Upper lobe of left lung (tissue), 6 donors: ENCODE data around the gene ORC1. TPM values are rescaled to one million over a fixed set of nuclear protein-coding genes. Genes with fewer than 3 reads are reported as not detected.

ENCODE experiments used
- ATAC-seq, 2 donors: fragments of 200-7000 bp; cut with Tn5 transposase; one replicate each; pipeline ENCODE4 v1.9.1; 2022; ENCODE audit warnings: mild to moderate bottlenecking in 2 of 2, moderate library complexity in 2 of 2; ENCODE audit not compliant: low FRiP score in 2 of 2
- DNase-seq, 2 donors: peaks; one replicate each; pipeline ENCODE4 v3.0.0-alpha.2; 2019 to 2020
- H3K27ac ChIP-seq, 4 donors: fragments of 200-600 bp; sonication (generic); one replicate each; pipeline ENCODE4 v1.5.1; 2016 to 2019
- H3K27me3 ChIP-seq, 4 donors: fragments of 200-600 bp; sonication (generic); one replicate each; pipeline ENCODE4 v1.5.1; 2017 to 2019
- H3K36me3 ChIP-seq, 4 donors: fragments of 200-600 bp; sonication (generic); one replicate each; pipeline ENCODE4 v1.5.1; 2016 to 2019
- H3K4me1 ChIP-seq, 4 donors: fragments of 200-600 bp; sonication (generic); one replicate each; pipeline ENCODE4 v1.5.1; 2018 to 2019
- H3K4me3 ChIP-seq, 4 donors: fragments of 200-600 bp; sonication (generic); one replicate each; pipeline ENCODE4 v1.5.1; 2017 to 2019; ENCODE audit warnings: mild to moderate bottlenecking in 2 of 4, moderate library complexity in 1 of 4
- H3K9me3 ChIP-seq, 4 donors: fragments of 200-600 bp; sonication (generic); one replicate each; pipeline ENCODE4 v1.5.1; 2018 to 2019
- EP300 ChIP-seq, 4 donors: sonication (generic); formaldehyde crosslinking; IDR thresholded peaks; one replicate each; pipeline ENCODE4 v1.5.1; 2017; ENCODE audit warnings: antibody characterized with exemption in 4 of 4, control low read depth in 2 of 4
- POLR2A ChIP-seq, 4 donors: fragments of 450-650 bp; IDR thresholded peaks; one replicate each; pipeline ENCODE4 v1.5.1; 2016 to 2017; ENCODE audit warnings: antibody characterized with exemption in 4 of 4, mild to moderate bottlenecking in 2 of 4
- POLR2AphosphoS5 ChIP-seq, 2 donors: sonication (generic); formaldehyde crosslinking; IDR thresholded peaks; one replicate each; pipeline ENCODE4 v1.5.1; 2017; ENCODE audit warnings: antibody characterized with exemption in 2 of 2
- WGBS, 2 donors: methylation state at CpG; one replicate each; pipeline ENCODE4 v1.1.5; 2017 to 2018; 5-methylcytosine and 5-hydroxymethylcytosine counted together
- total RNA-seq, 6 donors: library from RNA; depleted of rRNA in 4 of 6; stranded (reverse); fragments of >200 nt in 4 of 6; gene quantifications; one replicate each; pipeline versions ENCODE4 v1.1.0 to v1.2.1, GENCODE V29; 2016 to 2021
- TF ChIP-seq, protein P1 (sequence below), 6 experiments: fragments of 450-650 bp in 4 of 6; fragments of 200-600 bp in 2 of 6; sonication (generic) in 2 of 6; IDR thresholded peaks; one replicate each; pipeline ENCODE4 v1.5.1; 2016 to 2019; ENCODE audit warnings: antibody characterized with exemption in 6 of 6
- donor health status: DM: no; HTN: no; CAD: no; lungs with moderate emphysema.
- donor health status: DM: no; HTN: yes; CAD: no; lungs with severe emphysema.

ORC1 gene
- total RNA-seq, 6 donors from 2014 or later: 0.22 to 1.1 (median 0.96) TPM

DNA sequence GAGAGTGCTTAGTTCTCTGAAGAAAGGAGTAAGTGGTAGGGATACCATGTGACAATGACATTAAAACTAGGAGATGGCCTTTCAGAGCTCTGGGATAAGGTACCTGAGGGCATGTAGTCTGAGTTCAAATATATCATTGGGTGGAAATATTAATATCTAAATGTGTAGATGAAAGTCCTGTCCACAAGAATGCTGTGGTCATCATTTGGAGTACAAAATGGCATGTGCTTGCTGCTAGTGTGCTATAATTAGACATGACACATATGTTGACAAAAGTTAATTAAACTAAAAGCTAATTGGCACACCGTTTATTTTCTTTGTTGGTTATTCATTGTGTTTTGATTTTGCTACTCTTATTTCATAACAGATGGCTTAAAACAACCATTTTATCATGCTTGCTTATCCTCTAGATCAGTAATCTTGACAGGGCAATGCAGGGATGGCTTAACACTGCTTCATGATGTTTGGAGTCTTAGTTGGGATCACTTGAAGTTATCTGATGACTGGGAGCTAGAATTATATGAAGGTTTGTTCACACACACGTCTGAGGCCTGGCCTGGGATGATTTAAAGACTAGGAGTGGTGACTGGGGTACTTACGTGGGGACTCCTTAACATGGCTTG, 69.2 kb downstream of the ORC1 start:
- Histone ChIP-seq H3K4me3 (no peak overlapping the region), H3K9me3 (no peaks in the 10 kb centered on the region), H3K27ac (no peak overlapping the region), H3K27me3 (no peaks in the 10 kb centered on the region), H3K36me3 (peaks cover 0 to 33% (median 6%) of the 10 kb centered on the region in 4 donors), H3K4me1 (no peaks in the 10 kb centered on the region)
- ATAC-seq (no peak), DNase-seq (no peak)
- no peak for TF ChIP-seq POLR2A (IDR thresholded peaks at IDR 0.05)
- no peak for TF ChIP-seq EP300 (IDR thresholded peaks at IDR 0.05)
- TF ChIP-seq, protein P1, sequence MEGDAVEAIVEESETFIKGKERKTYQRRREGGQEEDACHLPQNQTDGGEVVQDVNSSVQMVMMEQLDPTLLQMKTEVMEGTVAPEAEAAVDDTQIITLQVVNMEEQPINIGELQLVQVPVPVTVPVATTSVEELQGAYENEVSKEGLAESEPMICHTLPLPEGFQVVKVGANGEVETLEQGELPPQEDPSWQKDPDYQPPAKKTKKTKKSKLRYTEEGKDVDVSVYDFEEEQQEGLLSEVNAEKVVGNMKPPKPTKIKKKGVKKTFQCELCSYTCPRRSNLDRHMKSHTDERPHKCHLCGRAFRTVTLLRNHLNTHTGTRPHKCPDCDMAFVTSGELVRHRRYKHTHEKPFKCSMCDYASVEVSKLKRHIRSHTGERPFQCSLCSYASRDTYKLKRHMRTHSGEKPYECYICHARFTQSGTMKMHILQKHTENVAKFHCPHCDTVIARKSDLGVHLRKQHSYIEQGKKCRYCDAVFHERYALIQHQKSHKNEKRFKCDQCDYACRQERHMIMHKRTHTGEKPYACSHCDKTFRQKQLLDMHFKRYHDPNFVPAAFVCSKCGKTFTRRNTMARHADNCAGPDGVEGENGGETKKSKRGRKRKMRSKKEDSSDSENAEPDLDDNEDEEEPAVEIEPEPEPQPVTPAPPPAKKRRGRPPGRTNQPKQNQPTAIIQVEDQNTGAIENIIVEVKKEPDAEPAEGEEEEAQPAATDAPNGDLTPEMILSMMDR (IDR thresholded peaks at IDR 0.05): no peak
- no peak for TF ChIP-seq POLR2AphosphoS5 (IDR thresholded peaks at IDR 0.05)
- 85% methylated on average over 3 of the region's 3 CpGs for WGBS, 2 donors

DNA sequence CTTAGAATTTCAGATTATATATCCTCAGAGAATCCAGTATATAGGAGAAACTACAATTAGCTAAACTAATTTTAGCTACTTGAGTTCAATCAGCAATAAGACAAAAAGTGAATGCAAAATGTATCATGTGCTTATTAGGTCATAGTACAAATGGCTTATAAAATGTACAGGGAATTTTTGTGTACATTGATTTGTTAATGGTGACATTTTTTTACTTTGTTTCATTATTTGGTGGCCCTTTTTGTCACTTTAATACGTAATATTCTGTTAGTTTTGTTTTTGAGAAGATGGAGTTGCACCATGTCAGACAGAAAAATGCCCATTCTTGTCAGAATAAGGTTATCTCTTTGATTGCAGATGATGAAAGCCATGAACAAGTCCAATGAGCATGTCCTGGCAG, 71.8 kb downstream of the ORC1 start:
- no peak for ATAC-seq
- H3K9me3 ChIP-seq: no peaks in the 10 kb centered on the region
- TF ChIP-seq EP300 (IDR thresholded peaks at IDR 0.05) (no peak), POLR2AphosphoS5 (IDR thresholded peaks at IDR 0.05) (no peak), POLR2A (IDR thresholded peaks at IDR 0.05) (no peak)
- TF ChIP-seq, protein P1 (IDR thresholded peaks at IDR 0.05): no peak
- 95 to 97% methylated on average over 1 of the region's 1 CpG for WGBS, 2 donors
- no peak overlapping the region for H3K27ac ChIP-seq
- peaks cover 0 to 12% (median 1%) of the 10 kb centered on the region in 4 donors for H3K36me3 ChIP-seq
- no peaks in the 10 kb centered on the region for H3K27me3 ChIP-seq
- no peaks in the 10 kb centered on the region for H3K4me1 ChIP-seq
- no peak overlapping the region for H3K4me3 ChIP-seq
- DNase-seq: no peak

DNA sequence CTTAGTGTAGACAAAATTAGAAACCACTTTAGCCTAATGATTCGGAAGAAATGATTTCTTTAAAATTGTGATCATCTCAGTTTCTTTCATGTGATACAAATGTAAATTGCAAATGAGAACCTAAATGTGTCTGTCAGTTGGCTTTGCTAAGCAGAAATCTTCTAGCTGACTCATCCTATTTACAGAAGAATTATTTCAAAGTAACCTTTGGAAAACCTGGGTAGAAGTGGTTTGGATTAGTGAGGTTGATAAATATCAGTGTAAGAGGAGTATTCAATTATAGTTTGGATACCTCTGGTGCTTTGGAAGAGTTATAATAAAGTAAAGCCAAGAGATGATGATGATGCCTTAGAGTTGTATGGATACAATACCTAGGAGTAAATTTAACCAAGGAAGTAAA, 75.6 kb downstream of the ORC1 start:
- H3K27ac ChIP-seq: no peak overlapping the region
- peaks cover 0 to 5% (median 0%) of the 10 kb centered on the region in 4 donors for H3K36me3 ChIP-seq
- no peaks in the 10 kb centered on the region for H3K4me1 ChIP-seq
- H3K9me3 ChIP-seq: no peaks in the 10 kb centered on the region
- no peak for DNase-seq
- no peak for ATAC-seq
- 91 to 98% methylated on average over 1 of the region's 1 CpG for WGBS, 2 donors
- no peak overlapping the region for H3K4me3 ChIP-seq
- no peaks in the 10 kb centered on the region for H3K27me3 ChIP-seq
- TF ChIP-seq EP300 (IDR thresholded peaks at IDR 0.05) (no peak), POLR2AphosphoS5 (IDR thresholded peaks at IDR 0.05) (no peak), POLR2A (IDR thresholded peaks at IDR 0.05) (no peak)
- TF ChIP-seq, protein P1 (IDR thresholded peaks at IDR 0.05): no peak

DNA sequence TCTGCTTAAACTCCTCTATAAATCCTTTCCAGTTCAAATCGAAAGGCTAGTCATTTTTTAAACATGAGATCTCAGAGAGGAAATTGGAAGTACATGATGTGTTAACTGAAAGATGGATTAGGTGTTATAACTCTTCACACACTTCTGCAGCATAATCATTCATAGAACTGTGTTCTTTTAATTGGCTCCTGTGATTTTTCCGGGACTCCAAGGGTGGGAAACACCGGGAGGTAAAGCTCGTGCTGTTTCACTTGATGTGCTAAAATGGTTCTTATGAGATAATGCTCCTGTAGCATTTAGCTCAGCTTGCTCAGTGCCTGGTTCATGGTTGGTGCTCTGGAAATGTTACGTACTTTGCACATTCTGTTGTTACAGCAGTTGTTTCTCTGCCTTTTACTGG, 78.4 kb downstream of the ORC1 start:
- Histone ChIP-seq H3K27me3 (no peaks in the 10 kb centered on the region), H3K9me3 (no peaks in the 10 kb centered on the region), H3K27ac (no peak overlapping the region), H3K4me3 (no peak overlapping the region), H3K4me1 (no peaks in the 10 kb centered on the region), H3K36me3 (no peaks in the 10 kb centered on the region)
- no peak for DNase-seq
- no peak for ATAC-seq
- TF ChIP-seq POLR2AphosphoS5 (IDR thresholded peaks at IDR 0.05) (no peak), EP300 (IDR thresholded peaks at IDR 0.05) (no peak), POLR2A (IDR thresholded peaks at IDR 0.05) (no peak)
- TF ChIP-seq, protein P1 (IDR thresholded peaks at IDR 0.05): no peak
- 81 to 87% methylated on average over 5 of the region's 5 CpGs for WGBS, 2 donors

DNA sequence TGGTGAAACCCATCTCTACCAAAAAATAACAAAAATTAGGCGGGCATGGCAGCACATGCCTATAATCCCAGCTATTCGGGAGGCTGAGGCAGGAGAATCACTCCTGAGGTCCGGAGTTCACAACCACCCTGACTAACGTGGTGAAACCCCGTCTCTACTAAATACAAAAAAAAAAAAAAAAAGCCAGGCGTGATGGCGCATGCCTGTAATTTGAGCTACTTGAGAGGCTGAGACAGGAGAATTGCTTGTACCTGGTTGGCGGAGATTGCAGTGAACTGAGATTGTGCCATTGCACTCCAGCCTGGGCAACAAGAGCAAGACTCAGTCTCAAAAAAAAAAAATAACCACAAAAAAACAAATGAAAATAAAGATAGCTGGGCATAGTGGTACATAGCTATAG, 80.5 kb downstream of the ORC1 start:
- Histone ChIP-seq H3K4me3 (no peak overlapping the region), H3K27me3 (no peaks in the 10 kb centered on the region), H3K27ac (no peak overlapping the region), H3K36me3 (no peaks in the 10 kb centered on the region), H3K9me3 (no peaks in the 10 kb centered on the region), H3K4me1 (no peaks in the 10 kb centered on the region)
- no peak for DNase-seq
- TF ChIP-seq POLR2AphosphoS5 (IDR thresholded peaks at IDR 0.05): no peak
- TF ChIP-seq POLR2A (IDR thresholded peaks at IDR 0.05): no peak
- TF ChIP-seq EP300 (IDR thresholded peaks at IDR 0.05): no peak
- TF ChIP-seq, protein P1 (IDR thresholded peaks at IDR 0.05): no peak
- ATAC-seq: no peak
- 90 to 93% methylated on average over 8 of the region's 8 CpGs for WGBS, 2 donors
